GM19328 (cell line): ENCODE results near the gene SPIN1.

ENCODE experiments used
- ATAC-seq: cut with Tn5 transposase; IDR thresholded peaks from one replicate; pipeline ENCODE4 v1.9.1; 2021; ENCODE audit warnings: mild to moderate bottlenecking, moderate library complexity; ENCODE audit not compliant: unreplicated experiment

SPIN1 gene

DNA sequence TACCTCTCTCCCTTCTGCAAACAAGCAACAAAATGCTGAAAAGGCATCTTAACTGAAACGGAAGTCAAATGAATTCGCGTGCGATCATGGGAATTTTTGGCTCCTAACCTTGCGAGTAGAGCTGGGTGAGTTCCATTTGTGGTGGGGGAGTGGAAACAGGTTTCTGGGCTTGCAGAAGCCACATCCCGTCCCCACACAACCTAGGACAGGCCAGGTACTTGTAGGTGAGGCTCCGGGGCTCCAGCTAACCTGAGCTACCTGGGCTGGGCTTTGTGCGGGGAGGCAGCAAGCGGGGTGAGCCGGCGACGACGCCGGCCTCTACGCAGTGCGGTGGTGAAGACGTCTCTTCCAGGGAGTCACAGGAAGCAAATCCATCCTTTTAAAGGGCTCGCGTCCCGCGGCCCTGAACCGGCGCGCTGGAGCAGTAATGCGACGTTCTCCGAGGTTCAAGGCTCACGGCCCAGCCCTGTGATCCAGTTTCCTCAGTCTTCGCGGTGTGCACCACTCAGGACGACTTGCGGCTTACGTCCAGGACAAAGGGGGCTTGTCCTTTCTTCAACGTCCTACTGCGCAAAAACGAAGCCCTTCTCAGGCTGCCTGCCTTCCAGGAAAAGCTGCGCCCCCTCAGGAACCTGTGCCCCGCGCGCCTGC is 567 bp upstream of the SPIN1 start:
- peak; percentile 2 for ATAC-seq

- peak; percentile 25 for ATAC-seq
These were observed 802 bp downstream of the SPIN1 start for GRCh38 chr9:88388886-88389605.

- ATAC-seq: no peak
These were observed 2.2 kb downstream of the SPIN1 start for GRCh38 chr9:88390371-88390990.

- ATAC-seq: no peak
These were observed 3.0 kb downstream of the SPIN1 start for GRCh38 chr9:88391236-88391635.

DNA sequence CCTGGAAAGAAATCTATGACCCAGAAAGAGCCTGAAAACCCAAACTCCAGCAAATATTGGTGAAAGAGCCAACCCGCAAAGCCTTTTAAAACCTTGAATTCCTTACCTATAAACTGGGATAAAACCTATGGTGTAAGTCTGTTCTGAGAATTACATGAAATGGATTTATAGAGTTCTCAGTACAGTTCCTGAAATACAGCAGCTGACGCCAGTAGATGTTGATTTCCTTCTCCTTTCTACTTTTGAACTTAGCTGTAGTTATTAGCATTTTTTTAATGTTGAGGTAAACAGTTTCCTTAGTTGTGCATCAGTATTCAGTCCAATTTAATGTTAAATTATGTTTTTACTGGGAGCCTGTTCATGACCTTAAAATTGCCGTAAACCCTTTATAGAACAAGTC is 3.7 kb downstream of the SPIN1 start:
- ATAC-seq: no peak

GRCh38 chr9:88392549-88392948 is 4.3 kb downstream of the SPIN1 start:
- no peak for ATAC-seq

DNA sequence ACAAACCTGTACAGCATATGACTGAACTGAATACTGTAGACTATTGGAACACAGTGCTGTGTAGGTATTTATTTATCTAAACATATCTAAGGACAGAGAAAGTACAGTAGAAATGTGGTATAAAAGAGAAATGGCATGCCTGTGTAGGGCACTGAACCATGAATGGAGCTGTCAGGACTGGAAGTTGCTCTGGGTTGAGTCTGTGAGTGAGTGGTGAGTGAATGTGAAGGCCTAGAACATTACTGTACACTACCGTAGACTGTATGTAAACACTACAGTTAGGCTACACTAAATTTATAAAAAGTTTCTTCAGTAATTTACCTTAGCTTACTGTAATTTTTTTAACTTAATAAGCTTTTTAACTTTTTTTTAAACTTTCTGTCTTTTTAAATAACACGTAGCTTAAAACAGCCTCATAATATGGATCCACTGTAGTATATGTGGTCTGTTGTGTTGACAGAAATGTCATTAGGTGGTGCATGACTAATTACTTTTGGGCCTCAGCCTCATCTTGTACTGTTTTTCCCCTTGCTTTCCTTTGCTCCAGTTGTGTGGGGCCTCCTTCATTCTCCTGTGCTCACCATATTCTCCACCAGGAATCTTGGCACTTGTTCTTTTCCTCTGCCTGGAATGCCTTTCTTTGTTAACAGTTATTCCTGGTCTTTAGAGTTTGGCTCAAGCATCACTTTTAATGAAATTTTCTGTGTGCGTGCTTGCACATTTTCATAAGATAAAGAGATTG is 8.8 kb downstream of the SPIN1 start:
- ATAC-seq: no peak

GRCh38 chr9:88398016-88398415 is 9.8 kb downstream of the SPIN1 start:
- ATAC-seq: no peak

- no peak for ATAC-seq
These were observed 11.7 kb downstream of the SPIN1 start for GRCh38 chr9:88399966-88400365.

DNA sequence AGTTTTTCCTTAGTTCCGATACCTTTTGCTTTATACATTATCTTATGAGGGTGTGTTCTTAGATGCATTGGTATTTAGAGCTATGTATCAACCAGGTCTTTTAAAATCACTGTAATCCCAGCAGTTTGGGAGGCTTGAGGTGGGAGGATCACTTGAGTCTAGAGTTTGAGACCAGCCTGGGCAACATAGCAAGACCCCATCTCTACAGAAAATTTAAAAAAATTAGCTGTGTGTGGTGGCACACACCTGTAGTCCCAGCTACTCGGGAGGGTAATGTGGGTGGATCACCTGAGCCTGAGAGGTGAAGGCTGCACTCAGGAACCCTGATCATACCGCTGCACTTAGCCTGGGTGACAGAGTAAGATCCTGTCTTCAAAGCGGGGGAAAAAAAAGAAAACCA is 15.1 kb downstream of the SPIN1 start:
- no peak for ATAC-seq

DNA sequence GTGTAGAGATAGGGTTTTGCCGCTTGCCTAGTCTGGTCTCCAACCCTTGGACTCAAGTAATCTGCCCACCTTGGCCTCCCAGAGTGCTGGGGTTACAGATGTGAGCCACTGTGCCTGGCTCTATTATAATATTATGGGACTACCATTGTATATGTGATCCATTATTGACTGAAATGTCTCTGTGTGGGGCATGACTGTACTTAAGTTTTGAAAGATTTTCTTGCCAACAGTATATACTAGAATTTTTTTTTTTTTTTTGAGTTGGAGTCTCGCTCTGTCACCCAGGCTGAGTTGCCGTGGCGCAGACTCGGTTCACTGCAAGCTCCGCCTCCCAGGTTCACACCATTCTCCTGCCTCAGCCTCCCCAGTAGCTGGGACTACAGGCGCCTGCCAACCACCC is 17.8 kb downstream of the SPIN1 start:
- no peak for ATAC-seq

GRCh38 chr9:88411471-88411870 is 23.2 kb downstream of the SPIN1 start:
- ATAC-seq: no peak

- no peak for ATAC-seq
These were observed 26.1 kb downstream of the SPIN1 start for GRCh38 chr9:88414298-88414697.

DNA sequence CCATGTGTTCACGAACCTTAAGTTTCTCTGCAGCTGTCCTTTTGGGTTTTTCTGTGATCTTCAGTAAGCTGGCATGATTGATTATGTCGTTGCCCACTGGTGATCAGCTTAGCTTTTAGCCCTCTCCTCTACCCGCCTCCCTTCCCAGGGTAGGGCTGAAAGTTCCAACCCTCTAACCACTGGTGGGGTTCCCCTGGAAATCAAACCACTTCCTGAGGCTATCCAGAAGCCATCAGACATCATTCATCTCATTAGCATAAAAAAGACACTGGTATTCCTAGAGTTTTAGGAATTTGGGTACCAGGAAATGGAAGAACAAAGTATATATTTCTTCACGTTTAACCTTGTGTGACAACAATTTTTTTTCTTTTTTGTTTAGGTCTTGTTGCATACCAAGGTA is 29.8 kb downstream of the SPIN1 start:
- no peak for ATAC-seq

DNA sequence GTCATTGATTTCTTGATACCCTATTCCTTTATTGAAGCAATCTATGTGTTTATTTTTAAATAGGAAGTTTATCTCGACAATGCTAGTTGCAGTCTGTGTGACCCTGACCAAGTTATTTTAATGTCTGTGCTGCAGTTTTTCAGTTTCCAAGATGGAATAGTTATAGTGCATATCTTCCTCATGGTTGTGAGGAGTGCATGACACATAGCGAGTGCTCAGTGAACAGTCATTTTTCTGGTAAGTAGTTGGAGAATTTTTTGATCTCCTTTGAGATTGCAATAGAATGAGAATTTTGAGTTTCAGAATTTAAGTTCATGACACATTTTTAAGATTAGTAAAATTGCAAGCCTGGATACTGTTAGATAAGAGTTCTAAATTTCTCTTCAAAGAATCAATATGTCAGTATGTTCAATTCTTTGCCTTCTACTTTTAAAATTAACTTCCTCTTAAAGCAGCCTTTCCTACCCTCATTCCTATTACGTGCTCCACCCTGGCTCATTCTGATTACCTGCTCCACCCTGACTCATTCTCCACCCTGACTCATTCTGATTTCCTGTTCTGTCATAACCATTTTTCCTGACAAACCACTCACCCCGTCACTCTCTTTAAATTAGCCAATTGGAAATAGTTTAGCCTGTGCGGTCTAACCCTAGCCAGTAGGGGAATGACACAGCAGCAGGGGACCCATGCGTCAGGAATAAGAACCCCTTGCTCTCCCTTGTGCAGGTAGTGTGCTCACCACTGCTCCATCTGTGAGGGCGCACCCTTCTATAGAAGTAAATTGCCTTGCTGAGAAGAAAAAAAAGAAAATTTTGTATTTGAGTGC is 30.7 kb downstream of the SPIN1 start:
- ATAC-seq: no peak

GRCh38 chr9:88420227-88420626 is 32.0 kb downstream of the SPIN1 start:
- ATAC-seq: no peak

DNA sequence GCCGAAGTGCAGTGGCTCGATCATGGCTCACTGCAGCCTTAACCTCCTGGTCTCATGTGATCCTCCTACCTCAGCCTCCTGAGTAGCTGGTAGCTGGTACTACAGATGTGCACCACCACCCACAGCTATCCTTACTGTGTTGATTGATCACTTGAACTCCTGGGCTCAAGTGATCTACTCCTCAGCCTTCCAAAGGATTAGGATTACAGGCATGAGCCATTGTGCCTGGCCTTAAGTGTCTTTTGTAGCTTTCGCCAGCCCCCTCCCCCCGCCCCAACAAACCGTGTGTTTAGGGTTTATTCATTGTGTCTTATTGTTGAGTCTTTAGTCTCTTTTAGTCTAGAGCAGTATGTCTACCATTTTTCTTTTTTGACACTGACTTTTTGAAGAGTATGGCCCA is 33.1 kb downstream of the SPIN1 start:
- ATAC-seq: no peak

- no peak for ATAC-seq
These were observed 37.3 kb downstream of the SPIN1 start for GRCh38 chr9:88425538-88425950.

DNA sequence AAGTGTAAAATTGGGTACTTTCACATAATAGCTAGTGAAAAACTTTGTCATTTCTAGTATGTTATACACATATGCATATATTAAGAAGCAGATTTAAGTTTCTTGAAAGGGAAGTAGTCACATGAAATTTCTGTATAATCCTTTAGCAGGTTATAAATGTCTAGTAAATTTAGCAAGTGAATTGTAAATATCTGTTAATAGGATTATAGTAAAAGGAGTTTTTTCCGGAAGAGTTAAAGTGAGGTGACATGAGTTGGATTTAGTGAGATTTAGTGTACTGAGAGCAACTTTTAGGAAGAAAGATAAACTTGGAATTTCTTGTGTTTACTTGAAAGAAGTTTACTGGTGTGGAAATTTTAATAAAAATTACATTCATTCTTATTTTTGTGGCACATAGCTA is 38.4 kb downstream of the SPIN1 start:
- no peak for ATAC-seq

DNA sequence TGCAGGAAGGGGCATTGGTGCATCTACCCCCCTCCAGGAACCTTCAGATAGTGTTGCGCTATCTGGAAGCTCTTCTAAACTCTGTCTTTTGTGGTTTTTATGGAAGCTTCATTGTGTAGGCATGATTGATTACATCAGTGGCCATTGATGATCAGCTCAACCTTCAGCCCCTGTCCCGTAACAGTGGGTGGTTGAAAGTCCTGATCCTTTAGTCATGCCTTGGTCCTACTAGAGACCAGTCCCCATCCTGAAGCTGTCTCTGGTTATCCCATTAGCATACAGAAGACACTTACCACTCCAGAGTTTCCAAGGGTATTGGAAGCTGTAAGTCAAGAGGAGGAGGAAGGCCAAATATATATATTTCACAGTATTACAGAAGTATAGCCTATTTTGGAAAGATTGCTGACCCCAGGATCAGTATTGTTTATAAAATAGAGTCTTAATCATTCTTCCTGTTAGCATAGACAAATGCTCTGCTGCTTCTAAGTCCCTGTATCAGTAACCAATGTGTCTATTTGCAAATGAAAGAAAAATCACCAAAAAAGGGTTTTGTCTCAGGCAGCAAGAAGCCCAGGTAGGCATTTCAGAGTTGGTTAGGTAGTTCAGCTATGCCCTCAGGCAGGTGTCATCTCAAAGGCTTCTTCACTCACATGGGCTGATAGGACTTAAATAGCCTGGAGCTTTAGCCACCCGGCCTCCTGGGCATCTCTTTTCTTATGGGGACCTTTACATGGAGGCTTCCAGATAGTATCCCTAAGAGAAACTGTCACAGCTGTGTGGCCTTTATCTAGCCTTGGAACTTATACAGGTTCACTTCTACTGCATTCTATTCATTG is 41.6 kb downstream of the SPIN1 start:
- ATAC-seq: no peak
